ENCODE measurements around the gene DNAH6.

Gene DNAH6

DNA sequence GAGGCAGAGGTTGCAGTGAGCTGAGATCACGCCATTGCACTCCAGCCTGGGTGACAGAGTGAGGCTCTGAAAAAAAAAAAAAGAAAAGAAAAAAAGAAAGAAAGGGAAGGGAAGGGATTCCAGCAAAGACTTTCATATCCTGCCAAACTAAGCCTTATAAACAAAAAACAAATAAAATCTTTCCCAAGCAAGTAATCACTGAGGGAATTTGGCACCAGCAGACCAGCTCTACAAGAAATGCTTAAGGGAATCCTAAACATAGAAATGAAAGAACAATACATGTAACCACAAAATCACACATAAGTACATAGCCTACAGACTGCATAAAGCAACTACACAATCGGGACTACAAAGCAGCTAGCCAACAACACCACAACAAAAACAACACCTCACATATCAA lies 285.5 kb downstream of the DNAH6 start:
- no peak for DNase-seq (ENCODE audit: low read depth in 2 of 2)

- DNase-seq (ENCODE audit: low read depth in 2 of 2), result no peak
These were observed 289.1 kb downstream of the DNAH6 start for GRCh38 chr2:84805250-84805958.

DNA sequence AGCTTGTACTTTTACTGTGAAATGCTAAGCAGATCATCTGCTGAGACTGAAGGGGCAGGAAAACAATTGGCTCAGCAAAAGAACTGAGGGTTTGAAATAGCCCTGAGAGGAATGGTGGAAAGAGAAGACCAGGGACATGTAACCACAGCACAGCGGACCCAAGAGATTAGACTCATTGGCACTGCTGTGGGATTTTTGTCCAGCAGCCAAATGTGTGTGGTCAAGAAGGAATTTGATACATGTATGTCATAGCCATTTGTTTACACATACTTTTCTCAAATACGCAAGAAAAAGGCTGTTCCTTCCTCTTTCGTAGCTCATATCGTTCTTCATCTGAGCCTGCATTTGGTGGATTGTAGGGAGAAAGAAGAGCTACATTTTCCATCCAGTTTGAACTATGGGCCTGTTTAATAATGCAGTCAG lies 290.8 kb downstream of the DNAH6 start:
- no peak for DNase-seq (ENCODE audit: low read depth in 2 of 2)

DNA sequence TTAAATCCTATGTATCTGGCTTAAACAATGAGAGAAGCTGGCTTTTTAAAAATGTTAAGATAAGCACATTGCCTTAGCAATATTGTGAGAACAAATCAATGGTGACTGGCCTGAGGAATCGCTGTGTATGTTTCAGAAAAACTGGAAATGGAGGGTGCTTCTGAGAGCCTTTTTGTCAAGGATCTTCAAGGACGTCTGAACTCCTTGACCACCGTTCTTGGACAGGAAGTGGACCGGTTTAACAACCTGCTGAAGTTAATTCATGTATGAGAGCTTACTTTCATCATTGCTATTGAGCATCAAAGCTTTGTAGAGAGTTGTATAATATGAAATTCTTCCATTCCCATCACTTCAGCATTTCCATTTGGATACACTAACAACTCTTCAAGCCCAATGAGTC lies 292.0 kb downstream of the DNAH6 start:
- no peak for DNase-seq (ENCODE audit: low read depth in 2 of 2)

DNA sequence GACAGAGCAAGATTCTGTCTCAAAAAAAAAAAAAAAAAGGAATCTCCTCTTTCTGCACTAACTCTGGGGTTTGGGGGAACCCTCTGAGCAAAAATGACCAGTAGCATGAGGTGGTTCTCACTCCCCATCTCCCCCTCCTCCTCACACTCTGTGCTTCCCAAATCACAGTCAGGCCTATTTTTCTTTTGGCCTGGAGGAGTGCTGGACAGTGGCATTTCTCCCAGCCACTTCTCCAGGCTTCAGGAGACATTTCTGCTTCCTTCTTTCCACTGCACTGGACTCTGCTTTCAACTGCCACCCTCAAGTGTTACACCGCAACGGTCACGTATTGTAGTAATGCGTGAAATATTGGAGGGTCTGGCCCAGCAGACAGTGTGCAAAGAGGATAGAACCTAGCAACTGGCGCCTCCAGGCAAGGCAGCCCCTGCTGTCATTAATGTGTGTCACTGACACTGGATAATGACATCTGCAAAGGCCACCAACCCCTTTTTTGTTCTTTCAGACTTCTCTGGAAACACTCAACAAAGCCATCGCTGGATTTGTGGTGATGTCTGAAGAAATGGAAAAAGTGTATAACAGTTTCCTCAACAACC lies 295.6 kb downstream of the DNAH6 start:
- DNase-seq (ENCODE audit: low read depth in 2 of 2), result no peak

DNA sequence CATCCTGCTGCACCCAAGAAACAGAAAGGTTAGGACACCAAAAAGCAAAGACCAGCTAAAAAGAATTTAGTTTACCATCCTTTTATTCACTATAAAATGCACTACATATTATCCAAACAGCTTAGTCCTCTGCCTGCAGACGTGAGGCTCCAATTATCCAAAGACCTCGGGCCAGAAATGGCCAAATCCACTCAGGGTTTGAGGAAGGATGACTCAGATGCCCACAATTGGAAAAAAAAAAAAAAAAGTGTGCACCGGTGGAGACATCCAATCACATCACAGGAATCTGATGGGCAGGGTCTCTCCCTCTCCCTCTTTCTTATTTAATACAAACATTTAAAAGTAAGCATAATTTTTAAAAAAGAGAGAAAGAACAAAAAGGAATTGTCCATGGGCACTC lies 298.8 kb downstream of the DNAH6 start:
- DNase-seq (ENCODE audit: low read depth in 2 of 2), result no peak

DNA sequence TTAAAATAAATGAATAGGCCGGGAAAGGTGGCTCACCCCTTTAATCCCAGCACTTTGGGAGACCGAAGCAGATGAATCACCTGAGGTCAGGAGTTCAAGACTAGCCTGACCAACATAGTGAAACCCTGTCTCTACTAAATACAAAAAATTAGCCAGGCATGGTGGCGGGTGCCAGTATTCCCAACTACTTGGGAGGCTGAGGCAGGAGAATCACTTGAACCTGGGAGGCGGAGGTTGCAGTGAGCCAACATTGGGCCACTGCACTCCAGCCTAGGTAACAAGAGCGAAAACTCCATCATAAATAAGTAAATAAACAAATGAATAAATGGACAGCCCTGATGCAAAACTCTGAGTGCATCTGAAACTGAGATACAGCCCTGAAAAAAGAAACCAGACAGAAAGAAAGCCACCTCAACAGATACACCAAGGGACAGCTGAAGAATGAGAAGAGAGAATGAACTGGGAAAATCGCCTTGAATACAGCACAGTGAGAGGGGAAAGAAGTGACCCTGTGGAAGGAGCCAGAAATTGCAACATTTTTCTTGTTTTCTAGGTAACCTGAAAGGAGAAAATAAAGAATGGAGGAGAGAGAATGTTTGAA lies 300.2 kb downstream of the DNAH6 start:
- no peak for DNase-seq (ENCODE audit: low read depth in 2 of 2)

- no peak for DNase-seq (ENCODE audit: low read depth in 2 of 2)
These were observed 300.9 kb downstream of the DNAH6 start for GRCh38 chr2:84817239-84817655.

- no peak for DNase-seq (ENCODE audit: low read depth in 2 of 2)
These were observed 305.5 kb downstream of the DNAH6 start for GRCh38 chr2:84821806-84822205.

- no peak for DNase-seq (ENCODE audit: low read depth in 2 of 2)
These were observed 306.9 kb downstream of the DNAH6 start for GRCh38 chr2:84823229-84823628.

- no peak for DNase-seq (ENCODE audit: low read depth in 2 of 2)
These were observed 307.5 kb downstream of the DNAH6 start for GRCh38 chr2:84823788-84824187.

- no peak for DNase-seq (ENCODE audit: low read depth in 2 of 2)
These were observed 311.8 kb downstream of the DNAH6 start for GRCh38 chr2:84827978-84828575.

DNA sequence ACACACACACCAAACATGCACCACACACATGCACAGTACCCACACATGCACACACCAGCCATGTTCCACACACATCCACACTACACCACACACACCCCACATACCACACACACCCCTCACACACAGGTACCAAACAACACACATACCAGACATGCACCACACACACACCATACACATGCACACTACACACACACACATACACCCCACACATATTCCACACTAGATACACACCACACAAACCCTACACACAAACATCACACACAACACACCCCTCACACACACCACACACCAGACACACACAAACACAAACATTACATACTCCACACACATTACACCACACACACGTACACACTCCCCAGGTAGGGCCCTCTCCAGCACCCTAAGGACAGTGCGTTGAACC lies 313.4 kb downstream of the DNAH6 start:
- DNase-seq (ENCODE audit: low read depth in 2 of 2), result no peak

DNA sequence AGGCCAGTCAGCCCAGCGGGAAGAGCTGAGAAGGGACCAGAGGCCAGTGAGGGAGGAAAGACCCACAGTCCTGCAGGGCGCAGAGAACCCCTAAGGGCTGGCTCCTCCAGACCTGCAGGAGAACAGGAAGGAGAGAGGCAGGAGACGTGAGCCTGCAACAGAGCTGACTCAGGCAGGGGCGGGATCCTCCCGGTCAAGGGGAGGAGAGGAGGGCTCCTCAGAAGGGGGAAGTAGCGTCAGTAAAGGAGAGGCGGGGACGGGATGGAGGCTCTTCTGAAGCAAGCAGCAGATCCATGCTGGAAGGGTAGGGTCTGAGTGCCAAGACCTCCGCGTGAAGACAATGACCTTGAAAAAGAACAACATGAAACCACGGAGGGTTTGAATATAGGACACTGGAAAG lies 313.8 kb downstream of the DNAH6 start:
- DNase-seq (ENCODE audit: low read depth in 2 of 2), result no peak

DNA sequence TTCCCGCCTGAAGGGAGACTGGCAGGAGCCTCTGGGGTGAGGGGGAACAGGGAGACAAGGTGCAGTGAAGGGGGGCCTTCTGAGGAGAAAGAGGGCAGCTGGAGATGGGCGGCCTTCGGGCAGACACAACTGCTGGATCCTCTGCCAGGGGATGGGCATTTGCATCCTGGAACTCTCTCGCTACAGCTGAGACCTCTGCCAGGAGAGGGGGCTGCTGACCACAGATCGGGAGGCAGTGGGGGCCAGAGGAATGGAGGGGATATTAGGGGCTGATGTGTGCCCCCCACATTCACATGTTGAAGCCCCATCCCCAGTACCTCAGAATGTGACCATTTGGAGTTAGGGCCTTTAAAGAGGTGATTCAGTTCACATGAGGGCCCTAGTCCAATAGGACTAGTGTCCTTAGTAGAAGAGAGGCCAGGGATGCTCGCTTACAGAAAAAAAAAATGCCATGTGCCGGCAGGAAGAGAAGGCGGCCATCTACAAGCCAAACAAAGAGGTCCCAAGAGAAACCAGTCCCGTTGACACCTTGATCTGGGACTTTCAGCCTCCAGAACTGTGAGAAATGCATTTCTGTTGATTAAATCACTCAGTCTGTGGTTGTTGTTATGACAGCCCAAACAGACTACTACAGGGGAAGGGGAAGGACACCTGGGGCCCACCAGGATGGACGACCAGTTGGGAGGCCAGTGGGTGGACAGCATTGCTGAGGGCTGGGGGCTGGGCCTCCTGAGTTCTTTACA lies 314.6 kb downstream of the DNAH6 start:
- DNase-seq (ENCODE audit: low read depth in 2 of 2), result no peak

GRCh38 chr2:84832772-84833461 lies 316.6 kb downstream of the DNAH6 start:
- DNase-seq (ENCODE audit: low read depth in 2 of 2), result no peak

DNA sequence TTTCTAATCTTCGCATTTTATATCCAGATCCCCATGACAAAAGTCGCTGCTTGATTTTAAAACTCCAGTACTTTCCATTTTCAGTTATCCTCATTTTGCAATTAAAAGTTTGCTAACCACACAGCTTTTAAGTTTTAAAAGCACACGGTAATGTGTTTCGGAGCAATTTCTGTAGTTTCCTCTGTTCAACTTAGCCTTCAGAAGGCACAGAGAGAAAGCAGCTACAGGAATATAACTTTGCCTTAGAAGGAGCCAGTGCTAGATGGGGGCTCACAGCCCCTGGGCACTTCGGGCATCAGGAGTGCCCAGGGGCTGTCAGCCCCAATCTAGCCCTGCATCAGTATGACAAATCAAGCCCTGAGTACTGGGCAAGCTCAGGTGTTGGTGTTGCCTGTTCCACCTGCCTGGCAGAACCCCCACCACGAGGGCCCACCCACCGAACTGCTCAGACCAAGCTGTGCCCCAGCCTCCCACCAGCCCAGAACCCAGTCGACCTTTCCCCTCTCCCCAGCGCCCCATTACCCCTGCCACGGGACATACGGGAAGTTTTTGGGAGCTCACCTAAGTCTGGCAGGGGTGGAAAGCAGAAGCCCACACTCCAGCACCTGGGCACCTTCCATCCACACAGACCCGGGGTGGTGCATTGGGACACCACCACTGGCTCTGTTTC lies 317.3 kb downstream of the DNAH6 start:
- no peak for DNase-seq (ENCODE audit: low read depth in 2 of 2)

DNA sequence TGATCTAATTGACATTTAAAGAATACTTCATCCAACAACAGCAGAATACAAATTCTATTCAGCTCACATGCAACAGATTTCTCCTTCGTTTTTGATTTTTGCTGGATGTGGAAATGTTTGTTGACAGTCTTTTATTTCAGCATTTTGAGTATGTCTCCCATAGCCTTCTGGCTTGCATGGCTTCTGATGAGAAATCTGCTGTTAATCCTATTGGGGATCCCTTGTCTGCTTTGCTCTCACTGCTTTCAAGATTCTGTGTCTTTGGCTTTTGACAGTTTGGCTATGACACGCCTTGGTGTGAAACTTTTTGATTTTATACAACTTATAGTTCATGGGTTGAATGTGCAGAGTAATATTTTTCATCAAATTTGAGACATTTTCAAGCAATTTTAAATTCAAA lies 319.9 kb downstream of the DNAH6 start:
- no peak for DNase-seq (ENCODE audit: low read depth in 2 of 2)

- DNase-seq (ENCODE audit: low read depth in 2 of 2), result no peak
These were observed 322.3 kb downstream of the DNAH6 start for GRCh38 chr2:84838434-84839145.

- no peak for DNase-seq (ENCODE audit: low read depth in 2 of 2)
These were observed 323.6 kb downstream of the DNAH6 start for GRCh38 chr2:84839851-84840250.

Data from stimulated activated CD4-positive, alpha-beta T cell treated with anti-CD3 and anti-CD28 coated beads, Interleukin-4, amount 100 ng/mL, for 48 hours (primary cell).